Measurements from ENCODE around the gene CDCA4. TPM values are rescaled to one million over a fixed set of nuclear protein-coding genes. Genes with fewer than 3 reads are reported as not detected.

CDCA4 gene
- total and polyA plus RNA-seq, 2 donors from 2014 or later = 4.1 to 6.3 TPM

GRCh38 chr14:105051182-105052109, 30.6 kb upstream of the CDCA4 start:
- FAIRE-seq (no peak), DNase-seq (peak in 1 of 5 donors; percentile 75)
- TF ChIP-seq CTCF (IDR thresholded peaks at IDR 0.05; ENCODE audit: borderline replicate concordance, extremely low read depth, insufficient read depth) = no peak

GRCh38 chr14:105050551-105050897, 29.6 kb upstream of the CDCA4 start:
- Histone ChIP-seq H3K27ac (ENCODE audit: low read depth in 2 of 2, low read length in 2 of 2) (no peak overlapping the region), H3K4me3 (ENCODE audit: low read length in 3 of 3) (no peak overlapping the region), H3K36me3 (ENCODE audit: control insufficient read depth in 2 of 3, insufficient read depth in 3 of 3, low read length in 3 of 3) (no peaks in the 10 kb centered on the region), H3K27me3 (ENCODE audit: control insufficient read depth, insufficient read depth, low read length) (no peaks in the 10 kb centered on the region), H3K4me1 (ENCODE audit: control insufficient read depth in 2 of 3, insufficient read depth in 2 of 3, low read depth in 1 of 3, low read length in 3 of 3) (peaks cover 0 to 8% (median 0%) of the 10 kb centered on the region in 3 donors), H3K9me3 (ENCODE audit: control insufficient read depth in 2 of 3, insufficient read depth in 1 of 3, low read length in 3 of 3) (no peaks in the 10 kb centered on the region), H3K9ac (ENCODE audit: low read length in 3 of 3) (no peak overlapping the region)
- intact Hi-C loops (cut with DNase I) = no loop called here
- TF ChIP-seq CTCF (IDR thresholded peaks at IDR 0.05; ENCODE audit: borderline replicate concordance, extremely low read depth, insufficient read depth) = no peak
- FAIRE-seq (no peak), DNase-seq (peak; percentile 59 to 96 (median 69))

More at GRCh38 chr14:105051182-105052109, 30.6 kb upstream of the CDCA4 start:
- H3K36me3 ChIP-seq (ENCODE audit: control insufficient read depth in 2 of 3, insufficient read depth in 3 of 3, low read length in 3 of 3) = no peaks in the 10 kb centered on the region
- intact Hi-C loops (cut with DNase I) = no loop called here
- H3K9ac ChIP-seq (ENCODE audit: low read length in 3 of 3) = no peak overlapping the region
- H3K27me3 ChIP-seq (ENCODE audit: control insufficient read depth, insufficient read depth, low read length) = no peaks in the 10 kb centered on the region
- H3K4me1 ChIP-seq (ENCODE audit: control insufficient read depth in 2 of 3, insufficient read depth in 2 of 3, low read depth in 1 of 3, low read length in 3 of 3) = peaks cover 0 to 5% (median 0%) of the 10 kb centered on the region in 3 donors
- H3K27ac ChIP-seq (ENCODE audit: low read depth in 2 of 2, low read length in 2 of 2) = no peak overlapping the region
- no peaks in the 10 kb centered on the region for H3K9me3 ChIP-seq (ENCODE audit: control insufficient read depth in 2 of 3, insufficient read depth in 1 of 3, low read length in 3 of 3)
- H3K4me3 ChIP-seq (ENCODE audit: low read length in 3 of 3) = no peak overlapping the region

GRCh38 chr14:105049753-105050550, 29.1 kb upstream of the CDCA4 start:
- intact Hi-C loops (cut with DNase I) = loop anchor here (10.0 kb wide), 1 partner anchor 75 kb away; the partner anchor contains the start of gene AHNAK2
- no peaks in the 10 kb centered on the region for H3K36me3 ChIP-seq (ENCODE audit: control insufficient read depth in 2 of 3, insufficient read depth in 3 of 3, low read length in 3 of 3)
- H3K9me3 ChIP-seq (ENCODE audit: control insufficient read depth in 2 of 3, insufficient read depth in 1 of 3, low read length in 3 of 3) = no peaks in the 10 kb centered on the region
- H3K27ac ChIP-seq (ENCODE audit: low read depth in 2 of 2, low read length in 2 of 2) = no peak overlapping the region
- no peaks in the 10 kb centered on the region for H3K27me3 ChIP-seq (ENCODE audit: control insufficient read depth, insufficient read depth, low read length)
- TF ChIP-seq CTCF (IDR thresholded peaks at IDR 0.05; ENCODE audit: borderline replicate concordance, extremely low read depth, insufficient read depth) = no peak
- no peak overlapping the region for H3K9ac ChIP-seq (ENCODE audit: low read length in 3 of 3)
- peaks cover 0 to 8% (median 0%) of the 10 kb centered on the region in 3 donors for H3K4me1 ChIP-seq (ENCODE audit: control insufficient read depth in 2 of 3, insufficient read depth in 2 of 3, low read depth in 1 of 3, low read length in 3 of 3)
- FAIRE-seq (no peak), DNase-seq (peak in 1 of 5 donors; percentile 71)
- H3K4me3 ChIP-seq (ENCODE audit: low read length in 3 of 3) = no peak overlapping the region

Data from kidney (tissue), 14 donors.